Thyroid gland (tissue), 4 donors: Measurements from ENCODE around the gene RARA.
A peak's percentile ranks its signal among the peaks of the same experiment; 100 is the strongest.

Experiments
- CTCF ChIP-seq, 6 experiments: fragments of 200-600 bp in 3 of 6; fragments of 450-650 bp in 3 of 6; sonication (generic) in 3 of 6; IDR thresholded peaks; one replicate each; pipeline ENCODE4 v1.5.1; 2016 to 2019; ENCODE audit warnings: antibody characterized with exemption in 6 of 6, mild to moderate bottlenecking in 2 of 6, inconsistent platforms in 1 of 6, moderate library complexity in 1 of 6
- POLR2A ChIP-seq, 2 donors: fragments of 450-650 bp; IDR thresholded peaks; one replicate each; pipeline ENCODE4 v1.6.1; 2017; ENCODE audit warnings: antibody characterized with exemption in 2 of 2, mild to moderate bottlenecking in 2 of 2, moderate library complexity in 1 of 2

GRCh38 chr17:40340880-40341807, 32.2 kb downstream of the RARA start:
- TF ChIP-seq CTCF (IDR thresholded peaks at IDR 0.05) (no peak), POLR2A (IDR thresholded peaks at IDR 0.05) (peak in 1 of 2 donors; percentile 73)
